ENCODE data around the gene GLI3.

The GLI3 gene

GRCh38 chr7:41956705-41957104 is 280.3 kb downstream of the GLI3 start:
- no peak for DNase-seq

GRCh38 chr7:41955893-41956675 is 280.9 kb downstream of the GLI3 start:
- DNase-seq: no peak

GRCh38 chr7:41955451-41955850 is 281.6 kb downstream of the GLI3 start:
- DNase-seq: no peak

- no peak for DNase-seq
These were observed 282.0 kb downstream of the GLI3 start for GRCh38 chr7:41954976-41955375.

GRCh38 chr7:41948503-41948902 is 288.5 kb downstream of the GLI3 start:
- no peak for DNase-seq

GRCh38 chr7:41943094-41943577 is 293.9 kb downstream of the GLI3 start:
- peak; percentile 45 to 73 for DNase-seq

GRCh38 chr7:41942468-41943093 is 294.4 kb downstream of the GLI3 start:
- no peak for DNase-seq

- peak; percentile 33 to 39 for DNase-seq
These were observed 296.2 kb downstream of the GLI3 start for GRCh38 chr7:41940760-41941343.

- DNase-seq: no peak
These were observed 298.6 kb downstream of the GLI3 start for GRCh38 chr7:41938371-41938770.

GRCh38 chr7:41933427-41933826 is 303.6 kb downstream of the GLI3 start:
- no peak for DNase-seq

- no peak for DNase-seq
These were observed 305.8 kb downstream of the GLI3 start for GRCh38 chr7:41931263-41931646.

GRCh38 chr7:41930538-41931262 is 306.3 kb downstream of the GLI3 start:
- no peak for DNase-seq

GRCh38 chr7:41928781-41929180 is 308.2 kb downstream of the GLI3 start:
- DNase-seq: no peak

- no peak for DNase-seq
These were observed 308.8 kb downstream of the GLI3 start for GRCh38 chr7:41928166-41928565.

GRCh38 chr7:41927380-41927779 is 309.6 kb downstream of the GLI3 start:
- no peak for DNase-seq

- no peak for DNase-seq
These were observed 311.1 kb downstream of the GLI3 start for GRCh38 chr7:41925946-41926345.

- DNase-seq: no peak
These were observed 312.2 kb downstream of the GLI3 start for GRCh38 chr7:41924796-41925195.

- no peak for DNase-seq
These were observed 314.6 kb downstream of the GLI3 start for GRCh38 chr7:41922373-41922772.

GRCh38 chr7:41921453-41921981 is 315.5 kb downstream of the GLI3 start:
- no peak for DNase-seq

GRCh38 chr7:41918597-41918996 is 318.4 kb downstream of the GLI3 start:
- DNase-seq: no peak

GRCh38 chr7:41916450-41916927 is 320.5 kb downstream of the GLI3 start:
- DNase-seq: no peak

GRCh38 chr7:41915871-41916270 is 321.1 kb downstream of the GLI3 start:
- DNase-seq: no peak

All from stimulated activated CD4-positive, alpha-beta T cell treated with anti-CD3 and anti-CD28 coated beads, Interleukin-4, amount 100 ng/mL, for 4 hours (primary cell).